DND-41 (cell line): ENCODE measurements around the gene DLGAP1.

Experiments used
- ATAC-seq: fragments of 200-7000 bp; cut with Tn5 transposase; 3 replicates; pipeline ENCODE4 v1.9.1; 2021; ENCODE audit warnings: low read depth; ENCODE audit not compliant: insufficient read depth
- DNase-seq: peaks from one replicate; pipeline ENCODE4 v3.0.0-alpha.2; 2020
- H2AFZ ChIP-seq: 2 replicates; pipeline ENCODE4 v1.6.0; 2012; ENCODE audit warnings: low read depth, low read length
- H3K27ac ChIP-seq: 2 replicates; pipeline ENCODE4 v1.5.1; 2012; ENCODE audit warnings: low read length, inconsistent platforms
- H3K27me3 ChIP-seq: fragments of 200-600 bp; sonication (generic); 2 replicates; pipeline ENCODE4 v1.6.0; 2012; ENCODE audit warnings: low read length, mild to moderate bottlenecking, inconsistent platforms; ENCODE audit not compliant: insufficient read depth, poor library complexity
- H3K36me3 ChIP-seq: 2 replicates; pipeline ENCODE4 v1.5.1; 2012; ENCODE audit warnings: low read length, inconsistent platforms; ENCODE audit not compliant: insufficient read depth
- H3K4me1 ChIP-seq: 2 replicates; pipeline ENCODE4 v1.5.1; 2012; ENCODE audit warnings: mild to moderate bottlenecking, low read length; ENCODE audit not compliant: insufficient read depth
- H3K4me2 ChIP-seq: 2 replicates; pipeline ENCODE4 v1.6.0; 2012; ENCODE audit warnings: mild to moderate bottlenecking, moderate library complexity, low read length, inconsistent platforms; ENCODE audit not compliant: insufficient read depth
- H3K4me3 ChIP-seq, 2 experiments: fragments of 200-600 bp in 1 of 2; shearing (Covaris generic) in 1 of 2; 2 replicates each; pipeline ENCODE4 v1.5.1; 2012 to 2016; ENCODE audit warnings: inconsistent platforms in 2 of 2, low read length in 2 of 2, mild to moderate bottlenecking in 2 of 2, low read depth in 1 of 2, moderate library complexity in 1 of 2
- H3K79me2 ChIP-seq: 2 replicates; pipeline ENCODE4 v1.6.0; 2012; ENCODE audit warnings: low read length, inconsistent platforms; ENCODE audit not compliant: insufficient read depth
- H3K9ac ChIP-seq: 2 replicates; pipeline ENCODE4 v1.6.0; 2012; ENCODE audit warnings: low read depth, mild to moderate bottlenecking, inconsistent platforms, low read length, moderate library complexity
- H3K9me3 ChIP-seq: 2 replicates; pipeline ENCODE4 v1.5.1; 2012; ENCODE audit warnings: low read length, moderate library complexity, mild to moderate bottlenecking, inconsistent platforms; ENCODE audit not compliant: insufficient read depth, severe bottlenecking
- H4K20me1 ChIP-seq: 2 replicates; pipeline ENCODE4 v1.6.0; 2012; ENCODE audit warnings: low read length; ENCODE audit not compliant: insufficient read depth
- CTCF ChIP-seq: IDR thresholded peaks from 2 replicates; pipeline ENCODE4 v1.5.1; 2012; ENCODE audit warnings: borderline replicate concordance, low read length, moderate library complexity, mild to moderate bottlenecking; ENCODE audit not compliant: poor library complexity, severe bottlenecking; ENCODE audit errors: extremely low read depth
- EZH2 ChIP-seq: IDR thresholded peaks from 3 replicates; pipeline ENCODE4 v1.6.1; 2012; ENCODE audit warnings: borderline replicate concordance, low read depth, mild to moderate bottlenecking, moderate library complexity, low read length, inconsistent platforms; ENCODE audit not compliant: severe bottlenecking

DLGAP1 gene

GRCh38 chr18:4270016-4270415, 185.1 kb downstream of the DLGAP1 start:
- no peaks in the 10 kb centered on the region for H3K36me3 ChIP-seq
- no peaks in the 10 kb centered on the region for H3K79me2 ChIP-seq
- ATAC-seq (no peak), DNase-seq (no peak)
- no peaks in the 10 kb centered on the region for H4K20me1 ChIP-seq
- no peak overlapping the region for H3K4me2 ChIP-seq
- no peak for TF ChIP-seq EZH2
- no peak for TF ChIP-seq CTCF
- H3K9ac ChIP-seq: no peak overlapping the region
- no peak overlapping the region for H3K27ac ChIP-seq
- H3K27me3 ChIP-seq: no peaks in the 10 kb centered on the region
- H3K4me1 ChIP-seq: no peaks in the 10 kb centered on the region
- no peak overlapping the region for H2AFZ ChIP-seq
- no peaks in the 10 kb centered on the region for H3K9me3 ChIP-seq
- H3K4me3 ChIP-seq: no peak overlapping the region

DNA sequence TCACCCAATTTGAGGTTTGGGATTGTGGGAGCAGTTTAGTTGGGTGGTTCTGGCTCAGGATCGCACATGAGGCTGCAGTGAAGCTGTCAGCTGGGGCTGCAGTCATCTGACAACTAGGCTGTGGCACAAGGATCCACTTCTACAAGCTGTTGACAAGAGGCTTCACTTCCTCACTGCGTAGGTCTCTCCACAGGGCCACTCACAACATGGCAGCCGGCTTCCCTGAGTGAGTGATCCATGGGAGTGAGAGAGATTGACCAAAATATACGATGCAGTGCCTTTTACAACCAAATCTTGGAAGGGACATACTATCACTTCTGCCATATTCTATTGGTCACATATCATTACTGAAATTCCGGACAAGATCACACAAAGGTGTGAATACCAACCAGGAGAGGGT, 187.5 kb downstream of the DLGAP1 start:
- no peak for DNase-seq
- H3K4me2 ChIP-seq: no peak overlapping the region
- ATAC-seq: no peak
- no peak overlapping the region for H2AFZ ChIP-seq
- no peaks in the 10 kb centered on the region for H4K20me1 ChIP-seq
- no peaks in the 10 kb centered on the region for H3K79me2 ChIP-seq
- no peak overlapping the region for H3K27ac ChIP-seq
- H3K9me3 ChIP-seq: no peaks in the 10 kb centered on the region
- no peak for TF ChIP-seq EZH2
- TF ChIP-seq CTCF: no peak
- H3K4me3 ChIP-seq: no peak overlapping the region
- no peaks in the 10 kb centered on the region for H3K36me3 ChIP-seq
- no peaks in the 10 kb centered on the region for H3K4me1 ChIP-seq
- H3K27me3 ChIP-seq: no peaks in the 10 kb centered on the region
- H3K9ac ChIP-seq: no peak overlapping the region

- H3K9me3 ChIP-seq: no peaks in the 10 kb centered on the region
These were observed 190.7 kb downstream of the DLGAP1 start for GRCh38 chr18:4264347-4264791.

More at GRCh38 chr18:4264347-4264791, 190.7 kb downstream of the DLGAP1 start:
- Histone ChIP-seq H3K27ac (no peak overlapping the region), H3K9ac (no peak overlapping the region), H3K4me2 (no peak overlapping the region), H2AFZ (no peak overlapping the region), H3K4me3 (no peak overlapping the region), H3K79me2 (no peaks in the 10 kb centered on the region), H3K27me3 (no peaks in the 10 kb centered on the region), H4K20me1 (no peaks in the 10 kb centered on the region), H3K4me1 (no peaks in the 10 kb centered on the region), H3K36me3 (no peaks in the 10 kb centered on the region)
- TF ChIP-seq EZH2: no peak
- TF ChIP-seq CTCF: no peak
- ATAC-seq: no peak
- no peak for DNase-seq
